NCI-H446 (cell line): Measurements from ENCODE around the gene SENP5.

ENCODE experiments used
- DNase-seq, 2 experiments: peaks; one replicate each; lab custom pipeline; 2025; lab: John Stamatoyannopoulos, UW

SENP5 gene

GRCh38 chr3:196969134-196969659 is 101.5 kb downstream of the SENP5 start:
- DNase-seq = no peak

- DNase-seq = peak; percentile 37 to 73
These were observed 102.2 kb downstream of the SENP5 start for GRCh38 chr3:196969660-196970546.

GRCh38 chr3:196970547-196971093 is 102.9 kb downstream of the SENP5 start:
- DNase-seq = no peak

GRCh38 chr3:196971094-196971698 is 103.5 kb downstream of the SENP5 start:
- DNase-seq = no peak

GRCh38 chr3:196974661-196975060 is 106.9 kb downstream of the SENP5 start:
- DNase-seq = no peak

GRCh38 chr3:196975349-196975748 is 107.6 kb downstream of the SENP5 start:
- DNase-seq = no peak

- DNase-seq = no peak
These were observed 109.2 kb downstream of the SENP5 start for GRCh38 chr3:196976941-196977340.

GRCh38 chr3:196979545-196979944 is 111.8 kb downstream of the SENP5 start:
- DNase-seq = no peak

GRCh38 chr3:196981657-196982056 is 113.9 kb downstream of the SENP5 start:
- DNase-seq = no peak

- no peak for DNase-seq
These were observed 115.5 kb downstream of the SENP5 start for GRCh38 chr3:196983186-196983585.
